HG02840 (cell line): ENCODE results near the gene VAV2.

ENCODE experiments used
- ATAC-seq: cut with Tn5 transposase; IDR thresholded peaks from one replicate; pipeline ENCODE4 v1.9.1; 2021; ENCODE audit warnings: mild to moderate bottlenecking, moderate library complexity, moderate number of reproducible peaks; ENCODE audit not compliant: unreplicated experiment, low FRiP score

The VAV2 gene

GRCh38 chr9:133943781-133944745 is 48.1 kb downstream of the VAV2 start:
- no peak for ATAC-seq

- no peak for ATAC-seq
These were observed 48.9 kb downstream of the VAV2 start for GRCh38 chr9:133943036-133943780.

GRCh38 chr9:133942206-133942975 is 49.7 kb downstream of the VAV2 start:
- no peak for ATAC-seq

GRCh38 chr9:133939845-133940244 is 52.3 kb downstream of the VAV2 start:
- no peak for ATAC-seq

- ATAC-seq = no peak
These were observed 52.8 kb downstream of the VAV2 start for GRCh38 chr9:133939171-133939785.

GRCh38 chr9:133938753-133939152 is 53.4 kb downstream of the VAV2 start:
- ATAC-seq = no peak

- no peak for ATAC-seq
These were observed 54.0 kb downstream of the VAV2 start for GRCh38 chr9:133938086-133938485.

- no peak for ATAC-seq
These were observed 55.0 kb downstream of the VAV2 start for GRCh38 chr9:133937120-133937519.

- no peak for ATAC-seq
These were observed 56.7 kb downstream of the VAV2 start for GRCh38 chr9:133935328-133936005.

- ATAC-seq = no peak
These were observed 57.5 kb downstream of the VAV2 start for GRCh38 chr9:133934482-133935232.

- ATAC-seq = no peak
These were observed 58.6 kb downstream of the VAV2 start for GRCh38 chr9:133933426-133934026.

GRCh38 chr9:133932633-133933032 is 59.5 kb downstream of the VAV2 start:
- ATAC-seq = no peak

GRCh38 chr9:133932181-133932580 is 59.9 kb downstream of the VAV2 start:
- no peak for ATAC-seq

- ATAC-seq = no peak
These were observed 61.2 kb downstream of the VAV2 start for GRCh38 chr9:133930682-133931485.

- no peak for ATAC-seq
These were observed 62.0 kb downstream of the VAV2 start for GRCh38 chr9:133930046-133930681.

GRCh38 chr9:133929599-133929998 is 62.5 kb downstream of the VAV2 start:
- no peak for ATAC-seq

- ATAC-seq = no peak
These were observed 63.8 kb downstream of the VAV2 start for GRCh38 chr9:133928248-133928764.
